CD4-positive, alpha-beta T cell treated with Interleukin-17A for 4 hours (primary cell): Measurements from ENCODE around the gene ENDOG.

Experiments used
- DNase-seq: peaks from one replicate; pipeline ENCODE4 v3.0.0-alpha.2; 2020; ENCODE audit warnings: mixed read lengths

ENDOG gene

DNA sequence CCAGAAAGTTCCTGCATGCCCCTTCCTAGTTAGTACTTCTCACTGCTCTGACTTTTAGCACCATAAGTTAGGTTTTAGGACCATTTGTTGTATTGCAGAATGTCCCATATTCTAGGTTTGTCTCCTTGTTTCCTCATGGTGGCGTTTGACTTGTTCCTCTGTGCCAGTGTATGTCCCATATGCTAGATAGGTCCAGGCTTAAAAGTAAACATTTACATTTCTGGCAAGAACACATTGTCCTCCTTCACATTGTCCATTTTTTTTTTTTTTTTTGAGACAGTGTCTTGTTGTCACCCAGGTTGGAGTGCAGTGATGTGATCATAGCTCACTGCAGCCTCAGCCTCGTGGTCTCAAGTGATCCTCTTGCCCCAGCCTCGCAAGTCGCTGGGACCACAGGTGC, 15.8 kb upstream of the ENDOG start:
- DNase-seq: no peak

DNA sequence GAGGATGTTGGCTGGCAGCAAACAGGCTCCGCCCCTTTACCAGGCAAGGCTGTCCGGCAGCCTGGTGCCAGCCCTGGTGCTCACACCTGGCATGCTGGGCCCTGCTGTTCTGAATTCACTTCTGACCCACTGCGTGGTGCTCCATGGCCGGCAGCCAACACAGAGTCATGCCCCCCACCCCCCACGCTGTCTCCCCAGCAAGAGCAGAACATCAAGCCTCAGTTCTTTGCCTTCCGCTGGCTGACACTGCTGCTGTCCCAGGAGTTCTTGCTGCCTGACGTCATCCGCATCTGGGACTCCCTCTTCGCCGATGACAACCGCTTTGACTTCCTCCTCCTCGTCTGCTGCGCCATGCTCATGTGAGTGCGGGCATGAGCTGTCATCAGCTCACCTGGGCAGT, 12.6 kb upstream of the ENDOG start:
- no peak for DNase-seq

DNA sequence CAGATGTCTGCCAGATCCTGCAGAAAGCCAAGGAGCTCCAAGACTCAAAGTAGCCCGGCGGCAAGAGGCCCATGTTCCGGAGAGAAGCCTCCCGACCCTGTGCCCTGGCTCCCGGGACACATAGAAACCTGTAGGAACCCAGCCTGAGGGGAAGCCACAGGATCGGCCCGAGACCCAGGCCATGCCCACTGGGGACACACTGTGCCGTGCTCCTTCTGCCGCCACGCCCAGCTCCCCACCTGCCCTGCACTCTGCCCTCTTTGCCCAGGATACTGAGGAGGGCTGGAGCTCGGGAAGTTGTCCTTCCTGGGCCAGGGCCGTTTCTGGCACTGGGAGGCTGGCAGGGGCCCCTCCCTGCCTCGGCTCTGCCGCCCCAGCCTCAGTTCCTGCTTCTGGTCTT, 10.5 kb upstream of the ENDOG start:
- no peak for DNase-seq

DNA sequence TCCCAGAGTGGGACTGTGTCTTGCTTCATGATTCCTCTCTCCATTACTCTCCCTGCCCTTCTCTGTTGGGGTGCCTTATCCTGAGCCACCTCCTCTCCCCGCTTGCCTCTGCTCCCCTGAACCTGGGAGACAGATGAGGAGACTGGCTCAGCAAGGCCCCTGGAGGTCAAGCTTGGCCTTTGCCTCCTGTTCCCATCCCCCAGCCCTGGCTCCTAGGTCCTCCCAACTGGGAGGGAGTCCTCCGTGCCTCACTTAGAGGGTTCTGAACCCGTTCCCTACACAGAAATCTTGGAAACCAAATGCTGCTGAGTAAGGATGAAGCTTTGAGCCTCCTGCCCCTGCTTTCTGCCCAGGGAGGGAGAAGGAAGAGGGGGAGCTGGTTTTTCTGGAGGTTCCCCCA, 9.8 kb upstream of the ENDOG start:
- no peak for DNase-seq

DNA sequence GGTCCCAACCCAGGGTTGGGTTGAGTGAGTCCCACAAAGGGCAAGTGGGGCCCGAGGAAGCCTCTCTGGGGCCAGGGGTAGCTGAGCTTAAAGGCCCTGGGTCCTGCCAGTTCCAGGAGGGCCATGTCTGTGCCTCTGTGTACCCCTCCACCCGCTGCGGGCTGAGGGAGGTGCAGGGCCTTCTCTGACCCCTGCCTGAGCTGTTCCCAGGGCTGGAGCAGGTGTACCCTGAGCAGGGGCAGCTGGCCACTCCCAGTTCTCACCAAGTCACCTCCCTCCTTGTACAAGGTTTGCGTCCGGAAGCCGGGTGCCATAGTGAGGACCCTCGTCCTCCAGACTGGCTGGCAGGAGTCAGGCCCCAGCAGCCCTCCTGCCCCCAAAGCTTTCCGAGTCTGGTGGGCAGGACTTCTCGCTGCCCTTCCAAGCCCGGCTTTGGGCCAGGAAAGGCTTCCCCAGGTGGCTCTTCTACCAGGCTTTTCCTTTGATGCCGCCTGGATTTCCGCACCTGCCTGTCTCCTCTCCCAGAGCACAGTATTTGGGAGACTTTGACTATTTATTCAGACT, 9.2 kb upstream of the ENDOG start:
- no peak for DNase-seq

DNA sequence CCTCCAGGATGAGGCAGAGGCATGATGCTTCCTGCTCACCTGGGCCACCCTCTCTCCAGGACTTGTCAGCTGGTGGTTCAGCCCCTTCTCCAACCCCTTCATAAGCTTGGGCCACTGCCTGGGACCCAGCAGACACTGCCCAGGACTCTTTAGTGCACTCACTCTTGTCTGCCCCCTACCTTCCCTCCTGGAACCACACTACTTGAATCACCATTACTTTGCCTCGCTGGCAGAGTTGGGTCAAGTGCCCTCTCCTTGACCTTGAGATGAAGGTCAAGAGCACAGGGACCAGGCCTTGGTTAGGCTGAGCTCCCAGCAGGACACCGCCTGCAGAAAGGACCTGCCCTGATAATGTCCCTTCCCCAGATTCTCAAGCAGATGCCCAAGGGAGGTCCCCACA, 8.5 kb upstream of the ENDOG start:
- DNase-seq: no peak

DNA sequence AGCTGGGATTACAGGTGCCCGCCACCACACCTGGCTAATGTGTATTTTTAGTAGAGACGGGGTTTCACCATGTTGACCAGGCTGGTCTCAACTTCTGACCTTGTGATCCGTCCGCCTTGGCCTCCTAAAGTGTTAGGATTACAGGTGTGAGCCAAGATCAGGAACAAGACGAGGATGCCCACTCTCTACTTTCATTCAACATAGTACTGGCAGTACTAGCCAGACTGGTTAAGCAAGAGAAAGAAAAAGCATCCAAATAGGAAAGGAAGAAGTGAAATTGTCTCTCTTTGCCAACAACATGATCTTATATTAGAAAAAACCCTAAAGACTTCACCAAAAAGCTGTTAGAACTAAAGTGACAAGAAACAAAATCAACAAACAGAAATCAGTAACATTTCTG, 7.4 kb upstream of the ENDOG start:
- DNase-seq: no peak

DNA sequence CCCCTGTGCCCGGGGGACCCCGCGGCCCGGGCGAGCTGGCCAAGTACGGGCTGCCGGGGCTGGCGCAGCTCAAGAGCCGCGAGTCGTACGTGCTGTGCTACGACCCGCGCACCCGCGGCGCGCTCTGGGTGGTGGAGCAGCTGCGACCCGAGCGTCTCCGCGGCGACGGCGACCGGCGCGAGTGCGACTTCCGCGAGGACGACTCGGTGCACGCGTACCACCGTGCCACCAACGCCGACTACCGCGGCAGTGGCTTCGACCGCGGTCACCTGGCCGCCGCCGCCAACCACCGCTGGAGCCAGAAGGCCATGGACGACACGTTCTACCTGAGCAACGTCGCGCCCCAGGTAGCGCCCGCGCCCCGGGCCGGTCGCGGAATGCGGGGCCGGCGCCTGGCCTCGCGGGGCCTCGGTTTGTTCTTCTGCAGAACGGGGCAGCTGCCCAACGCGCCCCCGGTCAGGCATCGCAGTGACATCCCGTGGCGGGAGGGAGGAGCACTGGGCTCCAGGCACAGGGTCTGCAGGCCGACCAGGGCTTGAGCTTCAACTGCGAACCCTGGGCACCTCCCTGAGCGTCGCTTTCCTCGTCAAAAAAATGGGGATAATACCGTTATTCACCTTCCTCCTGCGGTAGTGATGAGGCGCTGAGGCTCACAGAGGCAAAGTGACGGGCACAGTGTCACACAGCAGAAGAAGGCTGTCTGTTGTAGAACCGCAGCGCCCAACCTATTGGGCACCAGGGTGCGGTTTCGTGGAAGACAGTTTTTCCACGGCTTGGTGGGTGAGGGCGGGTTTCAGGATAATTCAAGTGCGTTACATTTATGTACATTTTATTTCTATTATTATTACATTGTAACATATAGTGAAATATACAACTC, 777 bp downstream of the ENDOG start:
- peak; percentile 68 for DNase-seq

DNA sequence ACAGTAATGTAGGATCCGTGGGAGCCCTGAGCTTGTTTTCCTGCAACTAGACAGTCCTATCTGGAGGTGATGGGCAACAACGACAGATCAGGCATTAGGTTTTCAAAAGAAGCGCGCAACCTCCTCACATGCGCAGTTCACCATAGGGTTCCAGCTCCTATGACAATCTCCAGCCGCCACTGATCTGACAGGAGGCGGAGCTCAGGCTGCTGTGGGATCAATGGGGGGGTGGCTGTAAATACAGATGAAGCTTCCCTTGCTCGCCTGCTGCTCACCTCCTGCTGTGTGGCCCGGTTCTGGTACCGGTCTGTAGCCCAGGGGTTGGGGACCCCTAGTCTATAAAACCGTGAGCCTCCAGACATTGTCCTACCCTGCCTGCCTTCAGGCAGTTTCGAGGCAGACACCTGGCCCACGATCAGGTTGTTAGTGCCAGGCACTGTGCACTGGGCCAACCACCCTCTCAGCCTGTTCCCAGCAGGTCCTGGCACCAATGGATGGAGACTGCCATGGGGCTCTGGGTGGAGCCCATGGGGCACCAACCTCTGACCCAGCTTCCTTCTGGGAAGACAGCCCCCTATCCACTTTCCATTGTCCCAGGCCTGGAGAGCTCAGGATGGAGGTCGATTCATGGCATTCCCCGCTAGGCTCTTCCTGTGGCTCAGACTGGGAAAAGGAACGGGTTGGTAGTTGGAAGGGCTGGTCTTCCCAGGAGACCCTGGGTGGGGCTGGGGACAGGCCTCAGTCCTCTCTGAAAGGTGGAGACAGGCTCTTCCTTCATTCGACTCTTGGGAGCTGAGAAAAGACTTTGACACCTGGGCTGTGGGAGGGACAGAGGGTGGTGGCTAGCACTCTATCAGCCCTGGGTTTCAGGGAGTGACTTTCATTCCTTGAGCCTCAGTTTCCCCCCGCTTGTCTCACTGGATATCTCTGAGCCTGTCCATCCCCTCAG, 1.7 kb downstream of the ENDOG start:
- DNase-seq: no peak

DNA sequence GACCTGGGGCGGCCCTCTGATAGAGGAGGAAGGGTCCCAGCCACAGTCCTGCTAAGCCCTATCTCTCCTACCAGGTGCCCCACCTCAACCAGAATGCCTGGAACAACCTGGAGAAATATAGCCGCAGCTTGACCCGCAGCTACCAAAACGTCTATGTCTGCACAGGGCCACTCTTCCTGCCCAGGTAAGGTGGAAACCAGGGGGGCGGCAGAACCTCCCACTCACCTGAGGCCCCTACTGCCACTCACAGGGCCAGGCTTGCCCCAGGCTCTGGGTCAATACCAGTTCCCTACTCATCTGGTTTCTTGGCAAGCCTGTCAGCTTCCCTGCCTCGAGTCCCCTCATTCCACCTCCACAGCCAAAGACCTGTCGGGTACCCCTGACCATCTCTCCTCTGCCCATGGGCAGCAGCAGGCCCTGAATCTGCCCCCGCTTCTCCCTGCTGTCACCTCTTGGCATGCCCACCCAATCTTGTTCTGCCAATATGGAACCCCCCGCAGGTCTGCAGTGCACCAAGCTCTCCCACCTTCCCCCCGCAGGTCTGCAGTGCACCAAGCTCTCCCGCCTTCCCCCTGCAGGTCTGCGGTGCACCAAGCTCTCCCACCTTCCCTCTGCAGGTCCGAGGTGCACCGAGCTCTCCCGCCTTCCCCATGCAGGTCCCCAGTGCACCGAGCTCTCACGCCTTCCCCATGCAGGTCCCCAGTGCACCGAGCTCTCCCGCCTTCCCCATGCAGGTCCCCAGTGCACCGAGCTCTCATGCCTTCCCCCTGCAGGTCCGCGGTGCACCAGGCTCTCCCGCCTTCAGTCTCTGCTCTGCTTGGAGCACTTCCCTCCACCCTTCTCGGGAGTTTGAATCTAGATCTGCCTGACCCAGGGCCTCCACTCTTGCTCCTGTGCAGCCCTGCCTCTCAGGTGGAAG, 2.6 kb downstream of the ENDOG start:
- DNase-seq: no peak

DNA sequence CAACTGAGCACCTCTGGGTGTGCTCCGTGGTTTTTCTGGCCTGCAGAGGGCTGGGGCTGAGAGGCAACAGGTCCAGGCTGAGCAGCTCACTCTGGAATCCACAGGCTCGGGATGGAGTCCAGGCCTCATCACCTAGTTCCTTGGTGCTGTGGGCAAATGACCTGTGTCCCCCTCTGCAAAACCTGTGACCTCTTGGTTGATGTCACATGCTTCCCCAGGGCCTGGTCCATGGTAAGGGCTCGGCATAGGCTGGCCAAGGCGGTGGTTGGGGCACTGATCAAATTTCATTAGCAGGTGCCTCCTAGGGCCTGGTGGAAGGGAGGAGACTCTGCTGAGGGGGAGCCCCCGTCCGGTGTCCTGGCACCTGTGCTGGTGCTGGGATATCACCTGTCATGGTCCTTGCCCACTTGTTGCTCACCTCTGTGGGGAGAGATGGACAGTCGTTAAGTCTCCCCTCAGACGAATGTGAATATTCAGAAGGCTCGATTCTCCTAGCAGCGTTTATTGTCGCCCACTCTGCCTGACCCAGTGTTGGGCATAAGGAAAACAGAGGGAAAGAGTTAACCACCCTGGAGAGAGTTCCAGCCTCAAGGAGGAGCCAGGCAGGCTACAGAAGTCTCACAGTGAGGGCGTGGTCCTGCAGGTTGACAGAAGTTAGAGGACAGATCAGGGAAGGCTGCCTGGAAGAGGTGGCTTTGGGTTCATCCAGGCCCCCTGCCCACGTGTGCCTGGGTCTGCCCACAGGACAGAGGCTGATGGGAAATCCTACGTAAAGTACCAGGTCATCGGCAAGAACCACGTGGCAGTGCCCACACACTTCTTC, 3.5 kb downstream of the ENDOG start:
- DNase-seq: no peak

DNA sequence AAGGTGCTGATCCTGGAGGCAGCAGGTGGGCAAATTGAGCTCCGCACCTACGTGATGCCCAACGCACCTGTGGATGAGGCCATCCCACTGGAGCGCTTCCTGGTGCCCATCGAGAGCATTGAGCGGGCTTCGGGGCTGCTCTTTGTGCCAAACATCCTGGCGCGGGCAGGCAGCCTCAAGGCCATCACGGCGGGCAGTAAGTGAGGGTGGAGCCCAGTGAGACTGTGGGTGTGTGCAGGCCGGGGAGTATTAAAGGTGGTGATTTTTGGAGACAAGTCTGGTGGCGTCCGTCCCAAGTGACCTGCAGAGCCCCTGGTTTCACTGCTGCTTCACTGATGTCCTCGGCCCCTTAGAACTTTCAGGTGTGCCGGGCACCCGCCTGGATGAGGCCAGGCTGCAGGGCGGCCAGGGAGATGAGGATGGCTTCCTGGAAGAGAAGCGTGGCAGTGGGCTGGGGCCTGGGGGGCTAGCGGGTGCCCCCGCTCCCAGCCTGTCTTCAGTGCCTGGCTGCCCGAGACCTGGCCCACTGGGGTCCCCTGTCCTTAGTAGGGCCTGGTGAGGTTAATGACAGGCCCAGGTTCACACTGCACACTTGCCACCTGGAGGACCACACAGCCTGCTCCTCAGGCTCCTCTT, 4.2 kb downstream of the ENDOG start:
- no peak for DNase-seq

DNA sequence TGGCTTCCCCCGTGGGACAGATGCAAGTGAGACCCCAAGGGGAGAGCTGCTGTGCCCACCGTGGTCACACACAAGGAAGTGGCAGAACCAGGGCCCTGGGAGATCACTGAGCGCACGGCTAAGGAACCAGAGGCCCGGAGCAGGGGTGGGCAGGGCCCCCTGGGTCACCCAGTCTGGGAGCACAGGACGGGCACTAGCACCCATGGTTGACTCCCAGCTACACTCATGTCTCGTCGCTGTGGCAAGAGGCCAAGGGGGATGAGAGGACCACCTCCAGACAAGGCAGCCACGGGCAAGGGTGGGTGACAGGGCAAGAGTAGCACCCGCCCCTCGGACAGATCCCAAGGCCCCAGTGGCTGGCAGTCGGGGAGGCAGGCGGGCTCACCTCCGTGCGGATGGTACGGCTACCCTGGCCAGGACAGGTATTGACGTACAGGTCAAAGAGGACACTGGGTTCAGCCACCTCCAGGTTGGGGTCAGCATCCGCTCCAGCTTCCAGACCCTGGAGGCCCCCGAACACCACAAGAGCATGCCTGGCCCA, 5.1 kb downstream of the ENDOG start:
- DNase-seq: no peak

DNA sequence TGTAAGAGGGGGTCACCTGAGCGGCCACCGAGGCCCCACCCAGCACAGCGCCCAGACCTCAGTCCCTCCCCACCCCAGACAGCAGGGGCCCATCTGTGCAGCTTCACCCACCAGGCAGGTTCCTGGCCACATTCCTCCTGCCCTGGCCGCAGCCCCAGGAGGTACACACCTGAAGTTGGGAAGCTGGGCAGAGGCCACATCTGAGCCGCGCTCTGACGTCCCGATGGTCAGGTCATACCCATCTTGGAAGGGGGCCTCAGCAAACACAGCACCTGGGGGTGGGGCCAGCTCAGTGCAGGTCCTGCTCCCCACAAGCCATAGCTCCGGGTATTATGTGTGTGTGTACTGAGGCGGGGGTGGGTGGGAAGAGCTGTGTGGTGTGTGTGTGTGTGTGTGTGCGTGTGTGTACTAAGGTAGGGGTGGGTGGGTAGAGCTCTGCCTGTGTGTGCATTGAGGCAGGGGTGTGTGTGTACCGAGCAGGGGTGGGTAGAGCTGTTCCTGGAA, 5.7 kb downstream of the ENDOG start:
- no peak for DNase-seq

DNA sequence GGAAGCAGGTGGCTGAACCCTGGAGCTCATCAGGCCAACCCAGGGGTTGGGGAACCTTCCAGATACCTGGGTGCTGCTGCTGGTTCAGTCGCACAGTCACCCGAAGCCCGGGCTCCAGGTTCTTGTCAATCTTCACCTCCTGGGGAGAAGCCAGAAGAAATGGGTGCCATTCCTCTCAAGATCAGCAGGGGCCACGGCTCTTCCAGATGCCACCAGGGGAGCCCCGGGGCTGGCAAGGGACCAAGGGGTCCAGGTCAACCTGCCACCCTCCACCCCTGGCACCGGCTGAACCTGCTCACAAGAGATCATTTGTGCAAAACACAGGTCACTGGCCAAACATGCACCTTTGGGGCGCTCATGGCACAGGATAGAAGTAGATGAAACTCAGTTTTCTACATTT, 6.6 kb downstream of the ENDOG start:
- DNase-seq: no peak

DNA sequence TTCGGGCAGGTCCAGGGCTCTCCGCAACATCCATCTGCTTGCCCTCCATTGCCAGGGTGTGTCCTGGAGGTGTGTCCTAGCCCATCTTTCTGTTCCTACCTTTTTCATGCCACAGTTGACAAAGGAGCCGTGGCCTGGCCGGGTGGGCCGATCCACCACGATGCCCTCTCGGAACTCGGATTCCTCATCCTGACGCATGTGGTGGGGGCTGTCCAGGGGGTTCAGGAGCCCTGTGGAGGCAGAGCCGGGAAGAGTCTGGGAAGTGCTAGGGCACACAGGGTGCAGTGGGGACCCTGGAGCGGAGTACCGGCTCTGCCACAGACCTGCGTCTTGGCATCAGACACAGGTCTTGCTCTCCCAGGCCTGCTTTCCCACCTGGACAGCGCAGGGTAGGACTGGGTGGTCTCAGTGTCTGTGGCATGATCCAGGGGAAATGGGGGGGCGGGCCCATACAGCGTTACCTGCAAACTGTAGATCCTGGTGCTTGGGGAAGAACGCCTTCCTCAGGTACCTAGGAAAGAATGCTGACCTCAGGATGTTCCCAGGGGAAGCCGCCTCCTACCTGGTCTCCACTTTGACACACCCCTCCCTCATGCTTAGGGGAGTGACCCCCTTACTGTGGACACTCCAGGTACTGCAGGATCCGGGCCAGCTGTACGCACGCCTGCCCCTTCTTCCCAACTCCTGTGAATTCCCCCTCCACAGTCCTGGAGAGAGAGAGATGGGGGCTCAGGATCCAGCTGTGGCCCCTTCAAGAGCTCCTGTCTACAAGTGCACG, 7.8 kb downstream of the ENDOG start:
- no peak for DNase-seq

DNA sequence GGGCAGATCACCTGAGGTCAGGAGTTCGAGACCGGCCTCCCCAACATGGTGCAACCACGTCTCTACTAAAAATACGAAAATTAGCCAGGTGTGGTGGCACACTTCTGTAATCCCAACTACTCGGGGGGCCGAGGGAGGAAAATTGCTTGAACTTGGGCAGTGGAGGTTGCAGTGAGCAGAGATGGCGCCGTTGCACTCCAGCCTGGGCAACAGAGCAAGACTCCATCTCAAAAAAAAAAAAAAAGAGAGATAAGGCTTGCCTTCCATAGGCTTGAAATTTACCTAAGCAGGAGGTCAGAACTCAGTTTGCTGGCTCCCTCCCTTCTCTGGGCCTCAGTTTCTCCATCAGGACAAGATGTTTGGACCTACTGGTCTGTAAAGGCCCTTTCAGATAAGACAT, 10.0 kb downstream of the ENDOG start:
- DNase-seq: no peak

DNA sequence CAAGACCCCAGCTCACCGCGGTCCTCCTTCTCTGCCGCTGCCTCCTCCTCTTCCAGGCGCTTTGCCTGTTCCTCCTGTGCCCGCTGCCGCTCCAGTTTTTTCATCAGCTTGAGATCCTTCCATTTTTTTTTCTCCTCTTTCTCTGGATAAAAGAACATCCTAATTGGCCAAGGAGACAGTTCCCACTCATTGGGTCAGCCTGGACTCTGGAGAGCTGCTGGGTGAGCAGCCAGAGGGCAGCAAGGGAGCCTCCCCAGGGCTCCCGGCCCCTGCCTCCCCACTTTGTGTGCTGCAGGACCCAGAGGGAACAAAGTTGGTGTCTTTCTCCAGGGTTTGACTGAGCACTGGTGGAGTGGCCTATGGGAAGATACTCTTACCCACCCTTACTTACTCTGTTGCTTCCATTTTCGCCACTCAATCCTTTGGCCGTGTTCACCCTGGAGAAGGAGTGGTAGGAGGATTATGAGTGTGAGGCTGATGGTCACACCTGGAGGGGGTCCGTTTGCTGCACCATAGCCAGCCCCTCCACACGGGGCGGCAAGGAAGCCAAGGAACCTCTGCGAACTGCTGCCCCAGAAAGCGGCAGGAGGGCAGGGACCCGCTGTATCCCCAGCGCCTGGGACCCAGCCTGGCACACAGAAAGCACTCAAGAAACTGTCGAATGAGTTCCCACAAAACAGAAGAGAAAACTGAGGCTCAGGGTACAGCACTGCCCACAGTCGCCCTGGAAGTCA, 10.6 kb downstream of the ENDOG start:
- DNase-seq: no peak
